Adrenal gland (tissue), 5 donors: ENCODE results near the gene STC2.

Experiments used
- CTCF ChIP-seq, 6 experiments: fragments of 450-650 bp in 4 of 6; fragments of 200-600 bp in 2 of 6; sonication (generic) in 1 of 6; IDR thresholded peaks; 1 replicate in 5 of 6; 2 replicates in 1 of 6; pipeline versions ENCODE4 v1.5.1 to v1.8.0; 2016 to 2021; ENCODE audit warnings: antibody characterized with exemption in 6 of 6, mild to moderate bottlenecking in 2 of 6, moderate library complexity in 1 of 6
- POLR2A ChIP-seq, 2 donors: fragments of 450-650 bp; IDR thresholded peaks; one replicate each; pipeline ENCODE4 v1.6.1; 2017; ENCODE audit warnings: antibody characterized with exemption in 2 of 2, mild to moderate bottlenecking in 2 of 2, moderate library complexity in 1 of 2
- donor health status: DM: no; HTN: no; CAD: no.

GRCh38 chr5:173298213-173298926 is 29.8 kb downstream of the STC2 start:
- TF ChIP-seq CTCF (IDR thresholded peaks at IDR 0.05) = no peak
- no peak for TF ChIP-seq POLR2A (IDR thresholded peaks at IDR 0.05)
